Mucosa of gallbladder (tissue), 1 donor: ENCODE measurements around the gene STRIT1. TPM values are rescaled to one million over a fixed set of nuclear protein-coding genes. Genes with fewer than 3 reads are reported as not detected.

Experiments
- DNase-seq: peaks from one replicate; pipeline ENCODE4 v3.0.0-alpha.2; 2020; ENCODE audit warnings: low spot score
- total RNA-seq: library from RNA; stranded (reverse); gene quantifications from one replicate; pipeline ENCODE4 v1.2.1, GENCODE V29; 2021
- donor health status: DM: no; HTN: no; CAD: no.

The STRIT1 gene
- total RNA-seq = 0.72 TPM

- DNase-seq = no peak
These were observed at the start of gene STRIT1 for GRCh38 chr3:155293516-155293915. Gene STRIT1 (minus strand): TSS chr3:155293683.

- no peak for DNase-seq
These were observed 48.9 kb upstream of the STRIT1 start for GRCh38 chr3:155342344-155342743.

GRCh38 chr3:155339052-155339451 lies 45.6 kb upstream of the STRIT1 start:
- no peak for DNase-seq

- DNase-seq = no peak
These were observed 42.4 kb upstream of the STRIT1 start for GRCh38 chr3:155335724-155336354.

GRCh38 chr3:155334914-155335723 lies 41.6 kb upstream of the STRIT1 start:
- no peak for DNase-seq

GRCh38 chr3:155334215-155334913 lies 40.9 kb upstream of the STRIT1 start:
- no peak for DNase-seq

- no peak for DNase-seq
These were observed 39.2 kb upstream of the STRIT1 start for GRCh38 chr3:155332716-155333115.

GRCh38 chr3:155331078-155331477 lies 37.6 kb upstream of the STRIT1 start:
- no peak for DNase-seq

- no peak for DNase-seq
These were observed 36.9 kb upstream of the STRIT1 start for GRCh38 chr3:155330370-155330769.

GRCh38 chr3:155329513-155330048 lies 36.1 kb upstream of the STRIT1 start:
- DNase-seq = no peak

GRCh38 chr3:155327871-155328270 lies 34.4 kb upstream of the STRIT1 start:
- DNase-seq = no peak

- no peak for DNase-seq
These were observed 33.9 kb upstream of the STRIT1 start for GRCh38 chr3:155327430-155327829.

- DNase-seq = no peak
These were observed 33.4 kb upstream of the STRIT1 start for GRCh38 chr3:155326901-155327300.

GRCh38 chr3:155326244-155326643 lies 32.8 kb upstream of the STRIT1 start:
- DNase-seq = no peak

- DNase-seq = no peak
These were observed 31.9 kb upstream of the STRIT1 start for GRCh38 chr3:155325263-155325835.

- peak; percentile 64 for DNase-seq
These were observed 29.7 kb upstream of the STRIT1 start for GRCh38 chr3:155323063-155323666.

GRCh38 chr3:155321418-155321817 lies 27.9 kb upstream of the STRIT1 start:
- no peak for DNase-seq

GRCh38 chr3:155320934-155321333 lies 27.5 kb upstream of the STRIT1 start:
- DNase-seq = no peak

- DNase-seq = no peak
These were observed 25.3 kb upstream of the STRIT1 start for GRCh38 chr3:155318740-155319139.

- DNase-seq = no peak
These were observed 23.7 kb upstream of the STRIT1 start for GRCh38 chr3:155317211-155317610.

- DNase-seq = no peak
These were observed 22.9 kb upstream of the STRIT1 start for GRCh38 chr3:155316426-155316825.

- no peak for DNase-seq
These were observed 20.4 kb upstream of the STRIT1 start for GRCh38 chr3:155313916-155314315.
